ENCODE results near the gene CAND2.
"Not testable (repeated sequence)": the region's sequence is repeated elsewhere in the genome, so short reads cannot be mapped to it uniquely, and the experiment has no call there.

CAND2 gene

DNA sequence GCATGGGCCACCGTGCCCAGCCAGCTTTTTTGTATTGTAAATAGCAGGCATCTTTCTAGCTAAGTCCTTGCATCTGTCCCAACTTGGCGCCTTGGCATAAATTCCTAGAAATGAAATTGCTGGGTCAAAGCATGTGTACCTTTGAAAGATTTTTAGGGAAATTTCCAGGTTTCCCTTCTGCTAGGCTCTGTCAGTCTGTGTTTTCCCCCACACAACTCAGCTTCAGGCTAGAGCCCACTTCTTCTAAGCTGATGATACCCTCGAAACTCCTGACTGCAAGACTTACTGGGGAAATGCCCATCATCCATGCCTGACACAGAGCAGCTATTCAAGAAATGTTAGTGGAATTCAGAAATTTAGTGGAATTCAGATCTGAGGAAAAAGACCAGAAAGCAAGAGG, 55.7 kb downstream of the CAND2 start:
- no peak for DNase-seq (ENCODE audit: low read depth, low spot score)
- TF ChIP-seq, protein P1, sequence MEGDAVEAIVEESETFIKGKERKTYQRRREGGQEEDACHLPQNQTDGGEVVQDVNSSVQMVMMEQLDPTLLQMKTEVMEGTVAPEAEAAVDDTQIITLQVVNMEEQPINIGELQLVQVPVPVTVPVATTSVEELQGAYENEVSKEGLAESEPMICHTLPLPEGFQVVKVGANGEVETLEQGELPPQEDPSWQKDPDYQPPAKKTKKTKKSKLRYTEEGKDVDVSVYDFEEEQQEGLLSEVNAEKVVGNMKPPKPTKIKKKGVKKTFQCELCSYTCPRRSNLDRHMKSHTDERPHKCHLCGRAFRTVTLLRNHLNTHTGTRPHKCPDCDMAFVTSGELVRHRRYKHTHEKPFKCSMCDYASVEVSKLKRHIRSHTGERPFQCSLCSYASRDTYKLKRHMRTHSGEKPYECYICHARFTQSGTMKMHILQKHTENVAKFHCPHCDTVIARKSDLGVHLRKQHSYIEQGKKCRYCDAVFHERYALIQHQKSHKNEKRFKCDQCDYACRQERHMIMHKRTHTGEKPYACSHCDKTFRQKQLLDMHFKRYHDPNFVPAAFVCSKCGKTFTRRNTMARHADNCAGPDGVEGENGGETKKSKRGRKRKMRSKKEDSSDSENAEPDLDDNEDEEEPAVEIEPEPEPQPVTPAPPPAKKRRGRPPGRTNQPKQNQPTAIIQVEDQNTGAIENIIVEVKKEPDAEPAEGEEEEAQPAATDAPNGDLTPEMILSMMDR (IDR thresholded peaks at IDR 0.05; ENCODE audit: insufficient read depth, low read length, missing control alignments): no peak
- no peak overlapping the region for H3K4me3 ChIP-seq (ENCODE audit: low read depth, low read length)
- ChIA-PET POLR2A (no interaction called here), CTCF (interaction anchor here (1.1 to 4.9 kb wide), 4 partner anchors 9 to 93 kb away, joined by 4 to 44 read pairs (median 4); partner anchors contain the start of genes RPL32 and TMEM40)

- POLR2A ChIA-PET; DNase-seq (ENCODE audit: low read depth, low spot score); H3K4me3 ChIP-seq (ENCODE audit: low read depth, low read length): not testable (repeated sequence)
- CTCF ChIA-PET: interaction anchor here (1.6 to 5.0 kb wide), 4 partner anchors 9 to 38 kb away, joined by 3 to 44 read pairs (median 16); partner anchors contain the start of gene RPL32
Observed at GRCh38 chr3:12853847-12854246, 57.4 kb downstream of the CAND2 start.

- no peak for DNase-seq (ENCODE audit: low read depth, low spot score)
- POLR2A ChIA-PET: no interaction called here
- H3K4me3 ChIP-seq (ENCODE audit: low read depth, low read length): no peak overlapping the region
- CTCF ChIA-PET: interaction anchor here (1.6 to 5.0 kb wide), 4 partner anchors 8 to 37 kb away, joined by 3 to 44 read pairs (median 16); partner anchors contain the start of gene RPL32
- TF ChIP-seq, protein P1 (IDR thresholded peaks at IDR 0.05; ENCODE audit: insufficient read depth, low read length, missing control alignments): no peak
Observed at GRCh38 chr3:12854565-12854964, 58.1 kb downstream of the CAND2 start.

- H3K4me3 ChIP-seq (ENCODE audit: low read depth, low read length): no peak overlapping the region
- TF ChIP-seq, protein P1 (IDR thresholded peaks at IDR 0.05; ENCODE audit: insufficient read depth, low read length, missing control alignments): no peak
- CTCF ChIA-PET: interaction anchor here (1.1 to 5.0 kb wide), 3 partner anchors 11 to 36 kb away, joined by 3 to 24 read pairs (median 3); no protein-coding TSS in a partner anchor
- no peak for DNase-seq (ENCODE audit: low read depth, low spot score)
- POLR2A ChIA-PET: no interaction called here
Observed at GRCh38 chr3:12856626-12857025, 60.1 kb downstream of the CAND2 start.

- TF ChIP-seq, protein P1 (IDR thresholded peaks at IDR 0.05; ENCODE audit: insufficient read depth, low read length, missing control alignments): no peak
- CTCF ChIA-PET: interaction anchor here (1.2 to 1.6 kb wide), 4 partner anchors 10 to 33 kb away, joined by 3 to 6 read pairs (median 4); partner anchors contain the start of gene RPL32
- POLR2A ChIA-PET: no interaction called here
- no peak overlapping the region for H3K4me3 ChIP-seq (ENCODE audit: low read depth, low read length)
- DNase-seq (ENCODE audit: low read depth, low spot score): no peak
Observed at GRCh38 chr3:12859840-12860239, 63.4 kb downstream of the CAND2 start.

- TF ChIP-seq, protein P1 (IDR thresholded peaks at IDR 0.05; ENCODE audit: insufficient read depth, low read length, missing control alignments): no peak
- no peak overlapping the region for H3K4me3 ChIP-seq (ENCODE audit: low read depth, low read length)
- CTCF ChIA-PET: interaction anchor here (1.5 to 3.0 kb wide), 2 partner anchors 20 to 30 kb away, joined by 8 to 10 read pairs; partner anchors contain the start of gene RPL32
- no peak for DNase-seq (ENCODE audit: low read depth, low spot score)
- POLR2A ChIA-PET: no interaction called here
Observed at GRCh38 chr3:12861611-12862010, 65.1 kb downstream of the CAND2 start.

DNA sequence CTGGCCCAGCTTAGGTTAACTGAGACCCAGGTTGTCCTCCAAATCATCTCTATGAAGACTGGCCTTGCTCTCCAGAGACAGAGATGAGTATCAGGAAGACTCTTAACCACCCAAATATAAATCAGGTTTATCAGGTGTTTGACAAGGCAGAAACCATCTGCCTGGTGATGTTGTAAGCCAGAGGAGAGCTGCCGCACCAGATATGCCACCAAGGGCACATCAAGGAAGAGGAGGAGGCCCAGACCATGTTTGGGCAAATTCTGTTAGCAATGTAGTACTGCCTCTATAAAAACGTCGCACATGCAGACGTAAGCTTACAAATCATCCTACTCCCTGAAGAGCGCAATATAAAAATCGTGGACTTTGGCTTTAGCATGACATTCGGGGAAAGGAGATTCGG, 65.9 kb downstream of the CAND2 start:
- TF ChIP-seq, protein P1 (IDR thresholded peaks at IDR 0.05; ENCODE audit: insufficient read depth, low read length, missing control alignments): no peak
- DNase-seq (ENCODE audit: low read depth, low spot score): no peak
- POLR2A ChIA-PET: no interaction called here
- H3K4me3 ChIP-seq (ENCODE audit: low read depth, low read length): no peak overlapping the region
- CTCF ChIA-PET: interaction anchor here (1.1 to 3.0 kb wide), 6 partner anchors 8 to 133 kb away, joined by 3 to 10 read pairs (median 4); partner anchors contain the start of gene RPL32
